ENCODE data around the gene LRRC59.

The LRRC59 gene

GRCh38 chr17:50360486-50361115 is 36.7 kb downstream of the LRRC59 start:
- no peak for DNase-seq

DNA sequence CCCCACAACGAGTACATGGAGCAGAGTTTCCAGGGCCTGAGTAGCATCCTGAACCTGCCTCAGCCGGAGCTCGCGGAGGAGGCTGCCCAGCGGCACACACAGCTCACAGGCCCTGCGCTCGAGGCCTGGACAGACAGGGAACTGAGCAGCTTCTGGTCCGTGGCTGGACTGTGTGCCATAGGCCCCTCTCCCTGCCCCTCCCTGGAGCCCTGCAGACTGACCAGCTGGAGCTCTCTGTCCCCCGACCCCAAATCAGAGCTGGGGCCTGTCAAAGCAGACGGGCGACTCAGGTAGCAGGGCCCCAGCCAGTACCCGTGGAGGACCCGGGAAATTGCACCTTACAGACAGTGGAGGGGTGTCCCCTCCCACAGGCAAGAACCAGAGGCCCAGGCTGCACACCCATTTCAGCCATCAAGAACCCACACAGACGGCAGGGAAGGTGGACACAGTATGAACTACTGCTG is 37.3 kb downstream of the LRRC59 start:
- no peak for DNase-seq

DNA sequence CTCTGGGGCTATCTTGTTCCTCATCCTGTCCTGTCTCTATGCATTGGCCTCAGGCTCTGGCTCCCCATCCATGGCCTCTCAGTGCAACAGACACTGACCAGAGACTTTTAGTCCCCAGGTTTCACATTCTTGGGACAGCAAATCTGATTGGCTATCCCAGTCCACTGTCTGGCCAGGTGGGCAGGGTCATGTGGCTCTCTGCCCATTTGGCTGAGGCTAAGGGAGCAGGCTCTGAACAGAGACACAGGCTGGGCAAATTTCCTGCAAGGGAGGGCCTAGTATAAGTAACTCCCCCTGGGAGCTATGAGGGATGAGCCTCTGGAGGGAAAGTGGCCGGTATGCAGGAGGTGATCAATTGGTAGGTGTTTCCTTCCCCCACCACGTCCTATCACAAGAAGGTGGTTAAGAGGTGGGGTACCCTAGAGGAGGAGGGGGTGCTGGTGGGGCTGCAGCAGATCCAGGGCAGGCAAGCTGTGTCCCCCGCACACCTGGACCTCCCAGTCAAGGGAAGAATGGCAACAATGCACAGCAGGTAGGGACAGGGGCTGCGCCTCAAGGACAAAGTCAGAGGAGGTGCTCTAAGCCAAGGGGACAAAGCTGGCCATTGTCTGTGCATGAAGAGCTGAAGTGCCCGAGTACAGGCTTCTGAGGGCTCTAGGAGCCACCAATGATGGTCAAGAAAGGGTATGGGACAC is 38.2 kb downstream of the LRRC59 start:
- no peak for DNase-seq

DNA sequence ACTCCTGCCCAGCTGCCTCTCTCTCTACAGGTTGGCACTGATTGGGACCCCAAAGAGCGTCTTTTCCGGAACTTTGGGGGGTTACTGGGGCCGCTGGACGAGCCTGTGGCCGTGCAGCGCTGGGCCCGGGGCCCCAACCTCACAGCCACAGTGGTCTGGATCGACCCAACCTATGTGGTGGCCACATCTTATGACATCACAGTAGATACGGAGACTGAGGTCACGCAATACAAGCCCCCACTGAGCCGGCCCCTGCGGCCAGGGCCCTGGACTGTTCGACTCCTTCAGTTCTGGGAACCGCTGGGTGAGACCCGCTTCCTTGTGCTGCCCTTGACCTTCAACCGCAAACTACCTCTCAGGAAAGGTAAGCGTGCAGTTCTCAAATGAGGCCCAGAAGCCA is 39.1 kb downstream of the LRRC59 start:
- DNase-seq: no peak

DNA sequence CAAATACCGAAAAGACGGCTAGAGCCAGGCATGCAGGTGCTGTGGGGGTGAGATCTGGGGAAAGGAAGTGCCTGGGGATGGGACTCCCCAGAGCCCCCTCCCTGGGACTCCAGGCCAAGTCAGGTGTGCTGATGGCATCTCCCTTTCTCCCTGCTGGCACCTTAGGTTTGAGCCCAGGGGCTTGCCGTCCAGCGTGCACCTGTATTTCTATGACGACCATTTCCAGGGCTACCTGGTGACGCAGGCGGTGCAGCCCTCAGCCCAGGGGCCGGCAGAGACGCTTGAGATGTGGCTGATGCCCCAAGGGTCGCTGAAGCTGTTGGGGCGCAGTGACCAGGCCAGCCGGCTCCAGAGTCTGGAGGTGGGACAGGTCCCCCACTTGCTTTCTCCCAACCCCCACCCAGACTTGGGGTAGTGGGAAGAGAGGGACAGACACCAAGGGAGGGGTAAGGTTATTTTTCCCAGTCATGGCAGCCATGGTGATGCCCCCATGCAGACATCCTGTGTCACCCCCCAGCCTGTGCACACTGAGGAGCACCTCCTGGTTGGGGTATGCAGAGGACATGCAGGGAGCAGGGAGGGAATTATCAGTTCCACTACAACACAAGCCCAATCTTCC is 40.3 kb downstream of the LRRC59 start:
- no peak for DNase-seq

GRCh38 chr17:50356418-50356817 is 40.9 kb downstream of the LRRC59 start:
- no peak for DNase-seq

GRCh38 chr17:50355701-50356341 is 41.5 kb downstream of the LRRC59 start:
- DNase-seq: no peak

GRCh38 chr17:50355336-50355700 is 42.0 kb downstream of the LRRC59 start:
- DNase-seq: no peak

- DNase-seq: no peak
Measured at GRCh38 chr17:50354776-50355175, 42.5 kb downstream of the LRRC59 start.

DNA sequence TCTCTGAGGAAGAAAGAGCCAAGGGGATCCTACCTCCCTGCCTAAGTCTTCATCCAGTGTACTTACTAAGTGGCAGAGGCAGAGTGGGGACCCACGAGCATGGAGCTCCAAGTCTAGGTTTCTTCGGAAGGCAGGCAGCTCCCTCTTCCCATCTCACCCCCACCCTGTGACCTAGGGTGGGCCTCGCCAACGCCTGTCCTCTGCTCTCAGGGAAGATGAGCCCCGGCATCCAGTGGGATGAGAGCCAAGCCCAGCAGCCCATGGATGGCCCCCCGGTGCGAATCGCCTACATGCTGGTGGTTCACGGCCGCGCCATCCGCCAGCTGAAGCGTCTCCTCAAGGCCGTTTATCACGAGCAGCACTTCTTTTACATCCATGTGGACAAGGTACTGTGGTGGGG is 43.1 kb downstream of the LRRC59 start:
- DNase-seq: no peak

DNA sequence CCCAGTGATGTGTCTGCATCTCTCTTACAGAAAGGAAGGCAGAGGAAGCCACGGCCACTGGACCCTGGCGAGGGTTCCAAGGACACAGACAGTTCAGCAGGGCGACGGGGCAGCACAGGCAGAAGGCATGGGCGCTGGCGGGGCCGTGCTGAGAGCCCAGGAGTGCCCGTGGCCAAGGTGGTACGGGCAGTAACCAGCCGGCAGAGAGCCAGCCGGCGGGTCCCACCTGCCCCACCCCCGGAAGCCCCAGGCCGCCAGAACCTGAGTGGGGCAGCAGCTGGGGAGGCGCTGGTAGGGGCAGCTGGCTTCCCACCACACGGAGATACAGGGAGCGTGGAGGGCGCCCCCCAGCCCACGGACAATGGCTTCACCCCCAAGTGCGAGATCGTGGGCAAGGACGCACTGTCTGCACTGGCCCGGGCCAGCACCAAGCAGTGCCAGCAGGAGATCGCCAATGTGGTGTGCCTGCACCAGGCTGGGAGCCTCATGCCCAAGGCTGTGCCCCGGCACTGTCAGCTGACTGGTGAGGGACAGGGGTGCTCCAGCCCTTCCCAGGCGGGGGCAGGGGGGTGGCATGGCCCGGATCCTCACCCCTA is 43.6 kb downstream of the LRRC59 start:
- no peak for DNase-seq

GRCh38 chr17:50352693-50353599 is 44.4 kb downstream of the LRRC59 start:
- no peak for DNase-seq

- no peak for DNase-seq
Measured at GRCh38 chr17:50352072-50352692, 45.1 kb downstream of the LRRC59 start.

GRCh38 chr17:50350733-50351132 is 46.6 kb downstream of the LRRC59 start:
- DNase-seq: no peak

DNA sequence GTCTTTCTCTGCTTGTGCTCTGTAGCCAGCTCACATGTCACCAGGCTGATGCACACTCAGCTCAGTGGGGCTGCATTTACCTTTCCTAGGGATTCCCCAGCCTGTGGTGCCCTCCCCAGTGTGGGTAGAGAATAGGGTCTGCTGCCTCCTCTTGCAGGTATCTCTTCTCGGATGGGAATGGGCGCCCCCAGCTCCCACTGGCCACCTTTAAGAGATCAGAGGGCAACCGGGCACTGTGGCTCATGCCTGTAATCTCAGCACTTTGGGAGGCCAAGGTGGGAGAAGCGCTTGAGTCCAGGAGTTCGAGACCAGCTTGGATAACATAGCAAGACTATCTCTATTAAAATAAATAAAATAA is 48.1 kb downstream of the LRRC59 start:
- DNase-seq: no peak

DNA sequence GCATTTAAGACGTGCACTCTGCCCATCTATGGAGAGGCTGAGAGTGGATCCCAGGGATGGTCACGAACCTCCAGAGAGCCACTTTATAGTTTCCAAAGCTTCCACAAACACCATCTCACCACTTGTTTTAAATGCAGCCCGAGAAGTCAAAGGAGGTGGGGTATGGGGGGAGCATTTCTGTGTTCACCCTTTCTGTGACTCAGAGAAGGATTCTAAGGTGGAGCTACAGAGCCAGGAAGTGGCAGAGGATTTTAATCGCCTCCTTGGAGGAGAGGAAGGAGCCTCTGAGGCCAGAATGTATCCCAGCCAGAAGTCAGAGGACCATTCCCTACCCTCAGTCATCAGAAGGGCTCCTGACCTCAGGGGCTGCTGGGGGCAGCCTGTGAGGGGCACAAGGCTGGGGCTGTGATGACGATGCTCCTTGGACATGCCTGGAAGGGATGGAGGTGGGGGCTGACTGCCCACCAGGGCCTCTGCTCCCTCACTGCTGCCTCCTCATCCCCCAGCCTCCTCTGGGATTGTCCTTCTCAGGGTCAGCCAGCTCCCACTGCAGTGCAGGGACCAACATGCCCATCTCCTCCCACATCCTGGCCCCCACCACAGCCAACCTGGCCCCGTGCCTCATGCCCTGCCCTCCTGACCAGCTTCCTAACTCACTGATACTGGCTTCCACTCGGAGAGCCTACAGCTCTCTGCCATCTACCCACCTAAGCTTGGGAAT is 48.6 kb downstream of the LRRC59 start:
- DNase-seq: no peak

DNA sequence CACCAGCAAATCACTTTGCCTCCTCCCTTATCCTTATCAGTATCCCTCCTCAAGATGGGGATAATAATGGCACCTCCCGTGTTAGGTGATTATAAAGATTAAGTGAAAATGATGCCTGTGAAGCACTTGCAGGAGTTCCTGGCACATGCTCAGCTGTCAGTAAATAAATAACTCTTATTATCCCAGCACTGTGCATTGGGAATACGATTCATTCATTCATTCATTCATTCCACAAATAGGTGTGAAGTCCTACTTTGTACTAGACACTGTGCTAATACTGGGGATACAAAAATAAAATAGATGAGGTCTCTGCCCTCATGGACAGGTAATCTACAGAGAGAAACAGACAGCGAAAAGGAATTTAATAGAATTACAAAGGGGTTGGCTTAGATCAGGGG is 49.4 kb downstream of the LRRC59 start:
- DNase-seq: no peak

DNA sequence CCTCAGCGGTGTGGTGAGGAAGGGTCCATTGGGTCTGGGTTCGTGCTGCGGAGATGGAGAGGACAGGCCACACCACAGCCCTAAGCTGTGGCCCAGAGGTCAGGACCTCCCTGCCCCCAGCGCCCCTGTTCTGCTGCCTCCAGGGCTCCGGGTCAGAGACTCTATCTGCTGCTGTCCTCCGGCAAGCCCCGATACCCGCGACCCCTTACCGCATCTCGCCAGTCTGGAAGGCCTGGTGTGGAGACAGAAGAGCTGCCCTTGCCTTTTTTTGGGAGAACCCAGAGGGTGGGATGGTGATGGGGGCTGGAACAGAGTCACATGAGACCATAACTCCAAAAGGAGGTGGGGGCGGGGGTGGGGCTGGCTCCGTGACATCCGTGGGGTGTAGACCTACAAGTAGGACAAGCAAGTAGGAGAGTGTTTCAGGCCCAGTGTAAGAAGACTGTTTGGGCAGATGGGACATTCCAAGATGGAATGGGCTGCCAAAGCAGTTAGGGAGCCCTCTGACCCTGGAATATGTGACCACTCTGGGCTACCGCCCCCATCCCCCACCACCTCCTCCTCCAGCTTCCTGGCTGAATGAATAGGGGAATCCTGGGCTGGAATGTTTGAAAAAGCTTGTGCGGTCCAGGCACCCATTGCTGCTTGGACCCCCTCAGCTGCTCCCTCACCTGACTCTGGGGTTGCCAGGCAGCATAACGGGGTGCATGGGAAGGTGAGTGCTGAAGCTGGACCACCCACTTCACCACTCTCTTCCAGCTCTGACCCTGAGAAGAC is 50.0 kb downstream of the LRRC59 start:
- DNase-seq: peak in 1 of 3 donors; percentile 23

GRCh38 chr17:50346313-50347116 is 50.8 kb downstream of the LRRC59 start:
- DNase-seq: peak in 2 of 3 donors; percentile 35 to 59
